ENCODE data around the gene RBM24. TPM values are rescaled to one million over a fixed set of nuclear protein-coding genes. Genes with fewer than 3 reads are reported as not detected.

Gene RBM24
- total RNA-seq, 2 donors from 2014 or later = 2.8 to 4.9 TPM

DNA sequence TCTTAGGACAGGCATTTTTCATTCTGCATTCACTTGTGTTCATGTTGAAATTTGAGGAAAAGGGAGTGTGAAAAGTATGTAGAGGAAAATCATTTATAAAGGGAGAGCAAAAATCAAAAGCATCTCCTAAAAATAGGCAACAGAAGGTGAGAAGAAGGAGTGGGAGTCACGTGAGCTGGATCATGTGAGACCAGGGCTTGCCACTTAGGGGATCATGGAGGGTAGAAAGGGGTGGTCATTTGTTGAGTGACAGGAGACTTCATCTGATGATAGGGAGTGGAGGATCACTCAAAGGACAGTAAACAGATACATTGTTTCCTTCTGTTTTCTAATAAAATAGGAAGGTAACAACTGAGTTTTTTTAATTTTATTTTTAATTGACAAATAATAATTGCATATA is 17.1 kb downstream of the RBM24 start:
- H3K9ac ChIP-seq (ENCODE audit: low read depth in 2 of 2, low read length in 2 of 2) = no peak overlapping the region
- no peaks in the 10 kb centered on the region for H3K27me3 ChIP-seq
- H3K4me3 ChIP-seq = no peak overlapping the region
- H3K4me1 ChIP-seq = no peaks in the 10 kb centered on the region
- no peak overlapping the region for H3K27ac ChIP-seq
- TF ChIP-seq, protein P1, sequence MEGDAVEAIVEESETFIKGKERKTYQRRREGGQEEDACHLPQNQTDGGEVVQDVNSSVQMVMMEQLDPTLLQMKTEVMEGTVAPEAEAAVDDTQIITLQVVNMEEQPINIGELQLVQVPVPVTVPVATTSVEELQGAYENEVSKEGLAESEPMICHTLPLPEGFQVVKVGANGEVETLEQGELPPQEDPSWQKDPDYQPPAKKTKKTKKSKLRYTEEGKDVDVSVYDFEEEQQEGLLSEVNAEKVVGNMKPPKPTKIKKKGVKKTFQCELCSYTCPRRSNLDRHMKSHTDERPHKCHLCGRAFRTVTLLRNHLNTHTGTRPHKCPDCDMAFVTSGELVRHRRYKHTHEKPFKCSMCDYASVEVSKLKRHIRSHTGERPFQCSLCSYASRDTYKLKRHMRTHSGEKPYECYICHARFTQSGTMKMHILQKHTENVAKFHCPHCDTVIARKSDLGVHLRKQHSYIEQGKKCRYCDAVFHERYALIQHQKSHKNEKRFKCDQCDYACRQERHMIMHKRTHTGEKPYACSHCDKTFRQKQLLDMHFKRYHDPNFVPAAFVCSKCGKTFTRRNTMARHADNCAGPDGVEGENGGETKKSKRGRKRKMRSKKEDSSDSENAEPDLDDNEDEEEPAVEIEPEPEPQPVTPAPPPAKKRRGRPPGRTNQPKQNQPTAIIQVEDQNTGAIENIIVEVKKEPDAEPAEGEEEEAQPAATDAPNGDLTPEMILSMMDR (IDR thresholded peaks at IDR 0.05) = no peak
- H3K36me3 ChIP-seq = no peaks in the 10 kb centered on the region
- no peaks in the 10 kb centered on the region for H3K9me3 ChIP-seq
- no peak for DNase-seq
- intact Hi-C loops (cut with DNase I) = no loop called here

DNA sequence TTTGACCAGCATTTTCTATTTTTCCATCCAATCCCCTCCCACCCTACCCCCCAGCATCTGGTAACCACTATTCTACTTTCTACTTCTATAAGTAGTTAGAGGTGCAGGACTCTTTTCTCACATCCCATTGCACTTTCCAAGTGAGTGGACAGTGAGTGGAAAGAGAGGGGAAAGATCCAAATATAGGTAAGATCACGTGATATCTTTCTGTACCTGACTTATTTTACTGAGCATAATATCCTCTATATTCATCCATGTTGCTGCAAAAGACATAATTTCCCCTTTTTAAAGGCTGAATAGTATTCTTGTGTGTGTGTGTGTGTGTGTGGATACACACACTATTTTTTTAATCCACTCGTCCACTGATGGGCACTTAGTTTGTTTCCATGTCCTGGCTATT is 18.1 kb downstream of the RBM24 start:
- no peaks in the 10 kb centered on the region for H3K4me1 ChIP-seq
- H3K9me3 ChIP-seq = no peaks in the 10 kb centered on the region
- H3K27me3 ChIP-seq = no peaks in the 10 kb centered on the region
- H3K27ac ChIP-seq = no peak overlapping the region
- H3K9ac ChIP-seq (ENCODE audit: low read depth in 2 of 2, low read length in 2 of 2) = no peak overlapping the region
- H3K4me3 ChIP-seq = no peak overlapping the region
- intact Hi-C loops (cut with DNase I) = no loop called here
- no peaks in the 10 kb centered on the region for H3K36me3 ChIP-seq
- DNase-seq = no peak
- TF ChIP-seq, protein P1 (IDR thresholded peaks at IDR 0.05) = no peak

DNA sequence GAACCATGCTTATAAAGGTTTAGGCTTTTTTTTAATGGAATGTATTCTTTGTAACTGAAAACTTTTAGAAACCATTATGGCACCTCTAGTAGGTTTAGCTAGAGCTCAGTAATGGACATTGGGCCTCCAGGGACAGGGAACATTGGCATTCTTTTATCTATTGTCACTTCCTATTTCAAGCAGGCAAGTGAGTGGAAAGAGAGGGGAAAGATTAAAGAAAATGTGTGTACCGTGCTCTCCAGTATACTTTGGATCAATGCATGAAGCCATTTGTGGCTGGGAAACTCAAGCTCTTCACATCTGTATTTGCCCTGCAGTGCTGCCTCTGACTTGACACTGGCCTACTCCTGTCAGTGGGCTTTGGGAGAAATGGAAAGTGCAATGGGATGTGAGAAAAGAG is 18.6 kb downstream of the RBM24 start:
- Histone ChIP-seq H3K9me3 (no peaks in the 10 kb centered on the region), H3K4me1 (no peaks in the 10 kb centered on the region), H3K4me3 (no peak overlapping the region), H3K36me3 (no peaks in the 10 kb centered on the region), H3K27ac (no peak overlapping the region), H3K27me3 (no peaks in the 10 kb centered on the region), H3K9ac (ENCODE audit: low read depth in 2 of 2, low read length in 2 of 2) (no peak overlapping the region)
- DNase-seq = no peak
- TF ChIP-seq, protein P1 (IDR thresholded peaks at IDR 0.05) = no peak
- intact Hi-C loops (cut with DNase I) = no loop called here

DNA sequence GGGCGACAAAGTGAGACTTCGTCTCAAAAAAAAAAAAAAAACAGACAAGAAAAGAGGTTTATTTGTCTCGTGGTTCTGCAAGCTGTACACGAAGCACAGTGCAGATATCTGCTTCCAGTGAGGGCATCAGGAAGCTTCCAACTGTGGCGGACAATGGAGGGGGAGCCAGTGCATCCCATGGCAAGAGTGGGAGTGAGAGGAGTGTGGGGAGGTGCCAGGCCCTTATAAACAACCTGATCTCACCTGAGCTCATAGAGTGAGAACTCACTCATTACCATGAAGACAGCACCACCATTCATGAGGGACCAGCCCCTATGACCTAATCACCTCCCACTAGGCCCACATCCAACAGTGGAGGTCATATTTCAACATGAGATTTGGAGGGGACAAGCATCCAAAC is 19.5 kb downstream of the RBM24 start:
- TF ChIP-seq, protein P1 (IDR thresholded peaks at IDR 0.05) = no peak
- Histone ChIP-seq H3K9me3 (no peaks in the 10 kb centered on the region), H3K36me3 (no peaks in the 10 kb centered on the region), H3K9ac (ENCODE audit: low read depth in 2 of 2, low read length in 2 of 2) (no peak overlapping the region), H3K4me1 (no peaks in the 10 kb centered on the region), H3K27me3 (no peaks in the 10 kb centered on the region), H3K4me3 (no peak overlapping the region), H3K27ac (no peak overlapping the region)
- intact Hi-C loops (cut with DNase I) = no loop called here
- DNase-seq = no peak

DNA sequence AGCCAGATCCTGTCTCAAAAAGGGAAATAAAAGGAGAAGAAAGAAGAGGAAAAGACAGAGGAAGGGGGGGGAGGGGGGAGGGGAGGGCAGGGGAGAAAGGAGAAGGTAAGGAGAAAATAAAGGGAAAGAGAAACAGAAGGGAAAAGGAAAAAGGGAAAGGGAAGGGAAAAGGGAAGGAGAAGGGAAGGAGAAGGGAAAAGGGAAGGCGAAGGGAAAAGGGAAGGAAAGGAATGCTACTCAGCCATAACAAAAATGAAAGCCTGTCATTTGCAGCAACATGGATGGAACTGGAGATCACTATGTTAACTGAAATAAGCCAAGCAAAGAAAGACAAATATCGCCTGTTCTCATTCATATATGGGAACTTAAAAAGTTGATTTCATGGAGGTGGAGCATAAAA is 22.3 kb downstream of the RBM24 start:
- TF ChIP-seq, protein P1 (IDR thresholded peaks at IDR 0.05) = no peak

More for the DNA sequence above, 22.3 kb downstream of the RBM24 start:
- Histone ChIP-seq H3K4me1 (no peaks in the 10 kb centered on the region), H3K4me3 (no peak overlapping the region), H3K27ac (no peak overlapping the region), H3K9ac (ENCODE audit: low read depth in 2 of 2, low read length in 2 of 2) (no peak overlapping the region), H3K36me3 (no peaks in the 10 kb centered on the region), H3K27me3 (no peaks in the 10 kb centered on the region), H3K9me3 (no peaks in the 10 kb centered on the region)
- intact Hi-C loops (cut with DNase I) = no loop called here
- no peak for DNase-seq

All from colonic mucosa (tissue), 4 donors.